Activated T-helper 17 cell treated with anti-CD3 and anti-CD28 coated beads, Interleukin-2, amount 50 U/mL, for 72 hours (primary cell): Measurements from ENCODE around the gene DNAAF3. TPM values are rescaled to one million over a fixed set of nuclear protein-coding genes. Genes with fewer than 3 reads are reported as not detected.

Experiments
- ATAC-seq: fragments of 150-1000 bp; cut with Tn5 transposase; replicated peaks from 2 replicates; pipeline ENCODE4 v1.10.0; 2021; ENCODE audit warnings: mild to moderate bottlenecking, moderate library complexity
- H3K27ac Mint-ChIP-seq: one replicate; pipeline ENCODE4 v1.8.0; 2022; ENCODE audit warnings: mixed read lengths
- H3K27me3 Mint-ChIP-seq: one replicate; pipeline ENCODE4 v1.8.0; 2022; ENCODE audit warnings: mixed read lengths
- H3K36me3 Mint-ChIP-seq: one replicate; pipeline ENCODE4 v1.8.0; 2022; ENCODE audit warnings: low read depth, mild to moderate bottlenecking, mixed read lengths
- H3K4me1 Mint-ChIP-seq: one replicate; pipeline ENCODE4 v1.8.0; 2022; ENCODE audit warnings: mixed read lengths
- H3K4me3 Mint-ChIP-seq: one replicate; pipeline ENCODE4 v1.8.0; 2022; ENCODE audit warnings: mild to moderate bottlenecking, mixed read lengths
- H3K9me3 Mint-ChIP-seq: one replicate; pipeline ENCODE4 v1.8.0; 2022; ENCODE audit warnings: mixed read lengths
- total RNA-seq, 2 donors: library from RNA; stranded (reverse); gene quantifications; one replicate each; pipeline ENCODE4 v1.2.3, GENCODE V29; 2022

Gene DNAAF3
- total RNA-seq, 2 donors from 2014 or later, result 0.35 TPM; not detected in 1

GRCh38 chr19:55149078-55150003 is 17.1 kb downstream of the DNAAF3 start, which contains the start of gene TNNT1:
TSS of gene TNNT1 (minus strand) at chr19:55149206. CDS start at chr19:55147157, 2,049 bp downstream.
- no peak within 1 kb of the TSS for H3K4me3 Mint-ChIP-seq
- H3K4me1 Mint-ChIP-seq, result peaks cover 14% of the 10 kb centered on the region
- H3K36me3 Mint-ChIP-seq, result no peaks in the 10 kb centered on the region
- peaks cover 13% of the 10 kb centered on the region for H3K9me3 Mint-ChIP-seq
- ATAC-seq, result no peak
- no peak within 1 kb of the TSS for H3K27ac Mint-ChIP-seq
- H3K27me3 Mint-ChIP-seq, result peaks cover 31% of the 10 kb centered on the region

DNA sequence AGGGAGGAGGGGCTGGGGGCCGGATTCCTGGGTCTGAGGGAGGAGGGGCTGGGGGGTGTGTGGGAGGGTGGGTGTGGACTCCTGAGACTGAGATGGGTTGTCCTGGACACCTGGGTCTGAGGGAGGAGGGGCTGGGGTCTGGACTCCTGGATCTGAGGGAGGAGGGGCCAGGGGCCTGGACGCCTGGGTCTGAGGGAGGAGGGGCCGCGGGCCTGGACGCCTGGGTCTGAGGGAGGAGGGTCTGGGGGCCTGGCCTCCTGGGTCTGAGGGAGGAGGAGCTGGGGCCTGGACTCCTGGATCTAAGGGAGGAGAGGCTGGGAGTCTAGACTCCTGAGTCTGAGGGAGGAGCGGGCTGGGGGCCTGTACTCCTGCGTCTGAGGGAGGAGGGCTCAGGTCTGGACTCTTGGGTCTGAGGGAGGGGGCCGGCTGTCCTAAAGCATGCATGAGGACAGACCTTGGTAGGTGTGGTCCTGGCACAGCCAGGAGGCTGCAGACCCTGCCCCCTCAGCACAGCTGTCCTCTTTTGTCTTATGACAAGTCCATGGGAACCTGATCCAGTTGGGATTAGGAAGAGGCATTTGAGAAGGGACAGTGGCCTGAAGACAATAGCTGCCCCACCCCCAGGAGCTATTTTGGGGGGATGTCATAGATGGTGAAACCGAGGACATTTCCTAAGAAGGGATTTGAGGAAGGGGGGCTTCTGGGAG is 18.7 kb downstream of the DNAAF3 start:
- peaks cover 39% of the 10 kb centered on the region for H3K27me3 Mint-ChIP-seq
- H3K36me3 Mint-ChIP-seq, result no peaks in the 10 kb centered on the region
- H3K9me3 Mint-ChIP-seq, result peaks cover 10% of the 10 kb centered on the region
- ATAC-seq, result no peak
- H3K27ac Mint-ChIP-seq, result no peak overlapping the region
- H3K4me1 Mint-ChIP-seq, result peaks cover 6% of the 10 kb centered on the region
- no peak overlapping the region for H3K4me3 Mint-ChIP-seq

GRCh38 chr19:55146705-55147273 is 19.6 kb downstream of the DNAAF3 start:
- Mint-ChIP-seq H3K9me3 (peaks cover 4% of the 10 kb centered on the region), H3K27ac (no peak overlapping the region), H3K36me3 (no peaks in the 10 kb centered on the region), H3K27me3 (peaks cover 39% of the 10 kb centered on the region), H3K4me3 (no peak overlapping the region), H3K4me1 (peaks cover under 1% of the 10 kb centered on the region)
- ATAC-seq, result peak; percentile 14

GRCh38 chr19:55146078-55146704 is 20.2 kb downstream of the DNAAF3 start:
- Mint-ChIP-seq H3K9me3 (no peaks in the 10 kb centered on the region), H3K36me3 (no peaks in the 10 kb centered on the region), H3K27me3 (peaks cover 40% of the 10 kb centered on the region), H3K4me3 (no peak overlapping the region), H3K4me1 (no peaks in the 10 kb centered on the region), H3K27ac (no peak overlapping the region)
- ATAC-seq, result no peak

GRCh38 chr19:55145232-55145631 is 21.2 kb downstream of the DNAAF3 start:
- Mint-ChIP-seq H3K27me3 (peaks cover 45% of the 10 kb centered on the region), H3K9me3 (no peaks in the 10 kb centered on the region), H3K4me1 (no peaks in the 10 kb centered on the region), H3K36me3 (no peaks in the 10 kb centered on the region), H3K27ac (no peak overlapping the region), H3K4me3 (no peak overlapping the region)
- ATAC-seq, result no peak

DNA sequence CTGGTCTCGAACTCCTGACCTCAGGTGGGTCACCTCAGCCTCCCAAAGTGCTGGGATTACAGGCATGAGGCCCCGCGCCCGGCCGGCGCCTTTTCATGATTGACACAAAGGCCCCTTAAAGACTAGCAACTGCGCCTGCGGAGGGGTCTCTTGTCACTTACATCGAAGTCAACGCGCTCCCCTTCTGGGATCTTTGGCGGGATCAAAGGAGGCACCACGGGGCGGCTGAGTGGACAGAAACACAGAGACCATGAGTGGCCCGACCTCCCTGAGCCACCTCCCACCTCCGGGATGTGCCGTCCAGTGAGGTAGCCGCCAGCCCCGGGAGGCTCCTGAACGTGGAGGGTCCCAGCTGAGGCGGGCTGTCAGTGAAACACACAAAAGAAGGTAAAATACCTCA is 24.7 kb downstream of the DNAAF3 start:
- no peaks in the 10 kb centered on the region for H3K9me3 Mint-ChIP-seq
- H3K27me3 Mint-ChIP-seq, result peaks cover 29% of the 10 kb centered on the region
- no peak overlapping the region for H3K4me3 Mint-ChIP-seq
- H3K27ac Mint-ChIP-seq, result no peak overlapping the region
- no peak for ATAC-seq
- H3K36me3 Mint-ChIP-seq, result no peaks in the 10 kb centered on the region
- H3K4me1 Mint-ChIP-seq, result no peaks in the 10 kb centered on the region

- Mint-ChIP-seq H3K27me3 (peaks cover 13% of the 10 kb centered on the region), H3K36me3 (no peaks in the 10 kb centered on the region), H3K9me3 (no peaks in the 10 kb centered on the region), H3K4me3 (no peak overlapping the region), H3K4me1 (no peaks in the 10 kb centered on the region), H3K27ac (no peak overlapping the region)
- no peak for ATAC-seq
Measured at GRCh38 chr19:55137915-55138314, 28.5 kb downstream of the DNAAF3 start.

DNA sequence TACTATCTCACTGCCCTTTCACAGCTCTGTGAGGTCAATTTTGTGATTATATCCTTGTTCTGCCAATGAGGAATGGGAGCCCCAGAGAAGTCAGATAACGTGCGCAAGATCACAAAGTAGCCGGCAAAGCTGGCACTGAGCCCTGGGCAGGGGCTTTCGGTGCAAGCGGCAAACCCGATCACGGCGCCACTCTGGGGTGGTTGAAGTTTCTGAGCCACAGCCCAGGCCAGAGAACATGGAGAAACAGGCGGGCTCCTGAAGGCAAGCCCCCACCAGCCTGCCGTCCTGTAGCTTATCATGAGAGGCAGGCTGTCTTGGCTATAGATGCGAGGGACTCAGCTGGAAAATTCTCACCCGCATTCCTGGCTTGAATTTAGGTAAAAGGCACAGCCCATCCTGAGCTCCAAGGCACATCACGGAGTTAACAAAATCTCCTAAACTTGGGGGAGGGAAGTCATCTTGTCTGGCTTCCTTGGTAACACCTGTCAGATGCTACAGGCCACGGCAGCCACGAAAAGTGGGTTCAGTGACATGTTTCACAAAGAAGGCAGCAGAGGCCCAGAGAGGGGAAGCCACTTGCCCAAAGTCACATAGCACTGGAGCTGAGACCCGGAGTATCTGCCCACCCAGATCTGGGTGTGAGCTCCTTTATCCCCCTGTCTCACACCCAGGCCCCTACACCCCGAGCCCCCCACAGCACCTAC is 29.9 kb downstream of the DNAAF3 start:
- peaks cover 14% of the 10 kb centered on the region for H3K27me3 Mint-ChIP-seq
- H3K27ac Mint-ChIP-seq, result no peak overlapping the region
- no peak overlapping the region for H3K4me3 Mint-ChIP-seq
- H3K4me1 Mint-ChIP-seq, result no peaks in the 10 kb centered on the region
- H3K36me3 Mint-ChIP-seq, result no peaks in the 10 kb centered on the region
- H3K9me3 Mint-ChIP-seq, result no peaks in the 10 kb centered on the region
- no peak for ATAC-seq

- Mint-ChIP-seq H3K4me1 (no peaks in the 10 kb centered on the region), H3K27ac (no peak overlapping the region)
Measured at GRCh38 chr19:55134736-55135135, 31.7 kb downstream of the DNAAF3 start.

DNA sequence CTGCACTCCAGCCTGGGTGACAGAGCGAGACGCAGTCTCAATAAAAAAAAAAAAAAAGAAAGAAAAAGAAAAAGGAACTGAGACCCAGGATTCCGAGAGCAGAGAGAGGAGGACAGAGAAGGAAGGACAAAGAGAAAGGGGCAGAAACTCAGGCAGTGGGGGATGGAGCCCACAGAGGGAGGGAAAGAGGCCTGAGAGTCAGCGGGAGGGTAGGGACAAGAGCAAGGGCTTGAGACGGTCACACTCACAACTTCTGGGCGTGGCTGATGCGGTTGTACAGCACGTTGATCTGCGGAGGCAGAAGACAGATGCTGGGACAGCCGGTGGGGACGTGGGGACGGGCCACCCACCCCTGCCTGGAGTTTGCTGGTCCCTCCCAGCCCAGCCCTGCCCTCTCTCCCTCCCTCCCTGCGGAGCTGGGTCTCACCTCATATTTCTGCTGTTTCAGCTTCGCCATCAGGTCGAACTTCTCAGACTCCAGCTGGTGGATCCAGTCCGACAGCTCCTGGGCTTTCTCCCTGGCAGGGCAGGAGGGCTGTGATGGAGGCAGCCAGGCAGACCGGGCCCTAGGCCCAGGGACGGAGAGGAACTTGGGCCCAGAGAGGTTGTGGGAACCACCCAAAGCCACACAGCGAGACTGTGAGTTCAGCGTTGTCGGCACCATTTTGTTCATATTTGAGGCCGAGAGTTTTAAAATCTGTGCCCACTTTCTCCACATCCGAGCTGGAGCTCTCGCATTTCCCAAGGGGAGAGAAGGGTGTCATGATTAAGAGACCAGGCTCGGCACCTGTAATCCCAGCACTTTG is 32.6 kb downstream of the DNAAF3 start:
- H3K4me3 Mint-ChIP-seq, result no peak overlapping the region
- no peak overlapping the region for H3K27ac Mint-ChIP-seq
- no peaks in the 10 kb centered on the region for H3K36me3 Mint-ChIP-seq
- H3K9me3 Mint-ChIP-seq, result no peaks in the 10 kb centered on the region
- peaks cover 22% of the 10 kb centered on the region for H3K27me3 Mint-ChIP-seq
- no peaks in the 10 kb centered on the region for H3K4me1 Mint-ChIP-seq
- ATAC-seq, result no peak

More at GRCh38 chr19:55134736-55135135, 31.7 kb downstream of the DNAAF3 start:
- no peaks in the 10 kb centered on the region for H3K9me3 Mint-ChIP-seq
- no peak for ATAC-seq
- H3K36me3 Mint-ChIP-seq, result no peaks in the 10 kb centered on the region
- peaks cover 16% of the 10 kb centered on the region for H3K27me3 Mint-ChIP-seq
- H3K4me3 Mint-ChIP-seq, result no peak overlapping the region

- Mint-ChIP-seq H3K4me1 (no peaks in the 10 kb centered on the region), H3K4me3 (no peak overlapping the region), H3K36me3 (no peaks in the 10 kb centered on the region), H3K27me3 (peaks cover 27% of the 10 kb centered on the region), H3K9me3 (no peaks in the 10 kb centered on the region), H3K27ac (no peak overlapping the region)
- no peak for ATAC-seq
Measured at GRCh38 chr19:55132453-55133129, 33.8 kb downstream of the DNAAF3 start.

DNA sequence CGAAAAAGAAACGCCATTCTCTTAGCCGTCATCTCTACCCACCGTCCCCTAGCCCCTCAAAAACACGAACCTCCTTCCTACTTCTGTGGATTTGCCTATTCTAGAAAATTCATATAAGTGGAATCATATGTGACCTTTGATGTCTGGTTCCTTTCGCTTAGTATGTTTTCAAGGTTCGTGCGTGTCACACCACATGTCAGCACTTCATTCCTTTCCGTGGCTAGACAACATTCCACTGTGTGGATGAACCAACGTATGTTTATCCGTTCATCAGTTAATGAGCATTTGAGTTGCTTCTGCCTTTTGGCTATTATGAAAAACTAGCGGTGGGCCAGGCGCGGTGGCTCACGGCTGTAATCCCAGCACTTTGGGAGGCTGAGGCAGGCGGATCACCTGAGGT is 35.0 kb downstream of the DNAAF3 start:
- ATAC-seq, result no peak
- Mint-ChIP-seq H3K36me3 (no peaks in the 10 kb centered on the region), H3K27ac (no peak overlapping the region), H3K9me3 (no peaks in the 10 kb centered on the region), H3K27me3 (peaks cover 37% of the 10 kb centered on the region), H3K4me3 (no peak overlapping the region), H3K4me1 (no peaks in the 10 kb centered on the region)

- peak overlapping the region; percentile 97 for H3K4me3 Mint-ChIP-seq
- H3K36me3 Mint-ChIP-seq, result peaks cover 20% of the 10 kb centered on the region
- H3K4me1 Mint-ChIP-seq, result peaks cover 17% of the 10 kb centered on the region
- no peaks in the 10 kb centered on the region for H3K9me3 Mint-ChIP-seq
- peaks cover 8% of the 10 kb centered on the region for H3K27me3 Mint-ChIP-seq
- H3K27ac Mint-ChIP-seq, result peak overlapping the region; percentile 92
- ATAC-seq, result no peak
Measured at GRCh38 chr19:55119053-55119452, 47.4 kb downstream of the DNAAF3 start.
